Tibial nerve (tissue), 4 donors: ENCODE measurements around the gene CNGA3.

ENCODE experiments used
- EP300 ChIP-seq, 2 donors: sonication (generic); formaldehyde crosslinking; IDR thresholded peaks; one replicate each; pipeline ENCODE4 v1.6.1; 2017; ENCODE audit warnings: antibody characterized with exemption in 2 of 2, mild to moderate bottlenecking in 1 of 2
- POLR2A ChIP-seq, 2 donors: fragments of 450-650 bp; IDR thresholded peaks; one replicate each; pipeline ENCODE4 v1.6.1; 2017; ENCODE audit warnings: antibody characterized with exemption in 2 of 2, mild to moderate bottlenecking in 2 of 2, moderate library complexity in 2 of 2
- TF ChIP-seq, protein P1 (sequence below), 5 experiments: fragments of 200-600 bp in 3 of 5; fragments of 450-650 bp in 2 of 5; sonication (generic) in 3 of 5; IDR thresholded peaks; one replicate each; pipeline ENCODE4 v1.5.1; 2016 to 2019; ENCODE audit warnings: antibody characterized with exemption in 5 of 5, mild to moderate bottlenecking in 3 of 5, moderate library complexity in 2 of 5

DNA sequence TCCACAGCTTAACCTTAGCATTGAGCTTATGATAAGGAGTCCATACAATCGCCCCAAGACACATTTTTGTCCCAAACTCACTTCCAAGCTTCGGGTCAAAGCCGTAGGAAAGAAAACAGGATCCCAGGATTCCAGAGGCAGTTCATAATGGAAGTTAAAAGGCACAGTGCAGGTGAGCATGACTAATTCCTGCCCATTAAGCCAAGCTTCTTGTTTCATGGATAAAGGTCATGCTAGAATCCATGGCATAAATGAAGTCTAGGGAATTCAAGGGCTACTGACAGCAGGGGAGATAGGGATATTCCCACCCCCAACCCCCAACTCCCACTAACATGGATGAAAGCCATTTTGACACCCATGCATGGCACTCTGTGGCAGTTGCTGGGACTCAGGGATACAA lies 88.2 kb downstream of the CNGA3 start:
- TF ChIP-seq POLR2A (IDR thresholded peaks at IDR 0.05) (no peak), EP300 (IDR thresholded peaks at IDR 0.05) (no peak)
- TF ChIP-seq, protein P1, sequence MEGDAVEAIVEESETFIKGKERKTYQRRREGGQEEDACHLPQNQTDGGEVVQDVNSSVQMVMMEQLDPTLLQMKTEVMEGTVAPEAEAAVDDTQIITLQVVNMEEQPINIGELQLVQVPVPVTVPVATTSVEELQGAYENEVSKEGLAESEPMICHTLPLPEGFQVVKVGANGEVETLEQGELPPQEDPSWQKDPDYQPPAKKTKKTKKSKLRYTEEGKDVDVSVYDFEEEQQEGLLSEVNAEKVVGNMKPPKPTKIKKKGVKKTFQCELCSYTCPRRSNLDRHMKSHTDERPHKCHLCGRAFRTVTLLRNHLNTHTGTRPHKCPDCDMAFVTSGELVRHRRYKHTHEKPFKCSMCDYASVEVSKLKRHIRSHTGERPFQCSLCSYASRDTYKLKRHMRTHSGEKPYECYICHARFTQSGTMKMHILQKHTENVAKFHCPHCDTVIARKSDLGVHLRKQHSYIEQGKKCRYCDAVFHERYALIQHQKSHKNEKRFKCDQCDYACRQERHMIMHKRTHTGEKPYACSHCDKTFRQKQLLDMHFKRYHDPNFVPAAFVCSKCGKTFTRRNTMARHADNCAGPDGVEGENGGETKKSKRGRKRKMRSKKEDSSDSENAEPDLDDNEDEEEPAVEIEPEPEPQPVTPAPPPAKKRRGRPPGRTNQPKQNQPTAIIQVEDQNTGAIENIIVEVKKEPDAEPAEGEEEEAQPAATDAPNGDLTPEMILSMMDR (IDR thresholded peaks at IDR 0.05), result no peak
